ENCODE data around the gene COPS9.

DNA sequence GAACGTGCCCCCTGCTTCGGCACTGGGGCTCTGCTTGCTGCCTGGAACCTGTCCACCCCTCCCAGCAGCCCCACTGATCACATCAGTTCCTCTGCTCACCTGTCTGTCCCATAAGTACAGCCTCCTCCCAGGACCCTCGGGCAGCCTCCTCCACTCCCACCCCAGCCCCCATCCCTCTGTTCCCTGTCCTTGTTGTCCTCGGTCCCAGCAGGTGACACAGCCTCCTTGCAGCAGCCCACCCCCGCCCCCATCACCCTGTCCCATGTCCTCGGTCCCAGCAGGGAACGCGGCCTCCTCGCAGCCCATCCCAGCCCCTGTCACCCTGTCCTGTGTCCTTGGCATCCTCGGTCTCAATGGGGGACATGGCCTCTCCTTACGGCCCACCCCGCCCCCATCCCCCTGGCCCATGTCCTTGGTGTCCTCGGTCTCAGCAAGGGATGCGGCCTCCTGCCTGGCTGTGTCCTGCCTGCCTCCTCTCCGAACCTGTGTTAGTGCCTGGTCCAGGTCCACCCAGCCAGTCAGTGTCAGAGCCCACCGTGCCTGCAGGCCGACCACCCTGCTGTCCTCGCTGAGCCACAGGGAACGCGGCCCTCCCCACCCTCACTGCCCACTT, 8.7 kb upstream of the COPS9 start:
- TF ChIP-seq SP1 (IDR thresholded peaks at IDR 0.05) = no peak
- no peak for TF ChIP-seq ELF4 (IDR thresholded peaks at IDR 0.05)
- no peak for TF ChIP-seq HDGF (IDR thresholded peaks at IDR 0.05; ENCODE audit: borderline replicate concordance)
- no peak for TF ChIP-seq FOXA1 (IDR thresholded peaks at IDR 0.05)
- TF ChIP-seq, protein P1, sequence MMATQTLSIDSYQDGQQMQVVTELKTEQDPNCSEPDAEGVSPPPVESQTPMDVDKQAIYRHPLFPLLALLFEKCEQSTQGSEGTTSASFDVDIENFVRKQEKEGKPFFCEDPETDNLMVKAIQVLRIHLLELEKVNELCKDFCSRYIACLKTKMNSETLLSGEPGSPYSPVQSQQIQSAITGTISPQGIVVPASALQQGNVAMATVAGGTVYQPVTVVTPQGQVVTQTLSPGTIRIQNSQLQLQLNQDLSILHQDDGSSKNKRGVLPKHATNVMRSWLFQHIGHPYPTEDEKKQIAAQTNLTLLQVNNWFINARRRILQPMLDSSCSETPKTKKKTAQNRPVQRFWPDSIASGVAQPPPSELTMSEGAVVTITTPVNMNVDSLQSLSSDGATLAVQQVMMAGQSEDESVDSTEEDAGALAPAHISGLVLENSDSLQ (IDR thresholded peaks at IDR 0.05) = no peak
- TF ChIP-seq BHLHE40 (IDR thresholded peaks at IDR 0.05; ENCODE audit: borderline replicate concordance) = no peak
- TF ChIP-seq FOXK2 (IDR thresholded peaks at IDR 0.05) = no peak
- no peak for TF ChIP-seq TARDBP (IDR thresholded peaks at IDR 0.05)
- no peak for TF ChIP-seq SUZ12 (IDR thresholded peaks at IDR 0.05)
- no peak for TF ChIP-seq FOXM1 (IDR thresholded peaks at IDR 0.05; ENCODE audit: borderline replicate concordance)
- TF ChIP-seq L3MBTL2 (conservative IDR thresholded peaks at IDR 0.05) = no peak
- no peak for TF ChIP-seq CTBP1 (IDR thresholded peaks at IDR 0.05; ENCODE audit: borderline replicate concordance)
